Measurements from ENCODE around the gene SESTD1.

DNA sequence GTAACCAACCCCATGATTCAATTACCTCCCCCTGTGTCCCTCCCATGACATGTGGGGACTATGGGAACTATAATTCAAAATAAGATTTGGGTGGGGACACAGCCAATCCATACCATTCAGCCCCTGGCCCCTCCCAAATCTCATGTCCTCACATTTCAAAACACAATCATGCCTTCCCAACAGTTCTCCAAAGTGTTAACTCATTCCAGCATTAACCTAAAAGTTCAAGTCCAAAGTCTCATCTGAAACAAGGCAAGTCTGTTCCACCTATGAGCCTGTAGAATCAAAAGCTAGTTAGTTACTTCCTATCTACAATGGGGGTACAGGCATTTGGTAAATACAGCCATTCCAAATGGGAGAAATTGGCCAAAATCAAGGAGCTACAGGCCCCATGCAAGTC, 182.7 kb downstream of the SESTD1 start:
- TF ChIP-seq CTCF (IDR thresholded peaks at IDR 0.05) (no peak), POLR2A (IDR thresholded peaks at IDR 0.05) (no peak), EP300 (IDR thresholded peaks at IDR 0.05) (no peak), POLR2AphosphoS5 (IDR thresholded peaks at IDR 0.05) (no peak)
